HCT116 (cell line): ENCODE results near the gene GSTA4. TPM values are rescaled to one million over a fixed set of nuclear protein-coding genes. Genes with fewer than 3 reads are reported as not detected.

ENCODE experiments used
- ATAC-seq: fragments of 200-7000 bp; cut with Tn5 transposase; 2 replicates; pipeline ENCODE4 v1.9.1; 2020; ENCODE audit warnings: mild to moderate bottlenecking, moderate library complexity
- BruUV-seq: library from RNA; stranded (reverse); fragments of 400-500 nt; replicated peaks from 2 replicates; lab custom pipeline; 2021; lab: Mats Ljungman, UMichigan
- CTCF ChIA-PET: fragments of 300-600 bp; sonication (Branson Sonifier 250); formaldehyde crosslinking; loops from one replicate; lab custom pipeline; 2021; ENCODE audit warnings: antibody characterized with exemption; lab: Charles Lee
- POLR2A ChIA-PET: fragments of 300-600, 350-600 bp; sonication (Branson Sonifier 250); formaldehyde crosslinking; loops from one replicate; lab custom pipeline; 2021; ENCODE audit warnings: antibody characterized with exemption; lab: Charles Lee
- RAD21 ChIA-PET, 2 experiments: fragments of 300-600 bp; sonication (Branson Sonifier 250); formaldehyde crosslinking; loops; one replicate each; lab custom pipeline; 2023; ENCODE audit warnings: low total read pairs in 2 of 2; ENCODE audit not compliant: uncharacterized antibody in 2 of 2, unreplicated experiment in 2 of 2, low non-redundant PET in 1 of 2; lab: Charles Lee
- DNase-seq: peaks from one replicate; pipeline ENCODE4 v3.0.0-alpha.2; 2010; ENCODE audit warnings: low read depth, low spot score
- H2AFZ ChIP-seq: fragments of 200-600 bp; shearing (Covaris generic), sonication (generic); 2 replicates; pipeline ENCODE4 v1.6.1; 2017; ENCODE audit warnings: low read depth, mixed run types, mixed read lengths, antibody characterized with exemption, low read length; ENCODE audit not compliant: poor library complexity, severe bottlenecking
- H3K27ac ChIP-seq: 2 replicates; pipeline ENCODE4 v1.5.1; 2012; ENCODE audit warnings: low read depth, low read length
- H3K27me3 ChIP-seq: fragments of 200-600 bp; sonication (generic); 2 replicates; pipeline ENCODE4 v1.6.1; 2016; ENCODE audit warnings: mixed run types, low read length, mixed read lengths; ENCODE audit not compliant: insufficient read depth
- H3K36me3 ChIP-seq, 2 experiments: fragments of 200-500 bp in 1 of 2; fragments of 200-600 bp in 1 of 2; sonication (Bioruptor generic) in 1 of 2; sonication (generic) in 1 of 2; 2 replicates each; pipeline versions ENCODE4 v1.5.1 to v1.6.1; 2014 to 2016; ENCODE audit warnings: low read length in 2 of 2, inconsistent platforms in 1 of 2, mixed read lengths in 1 of 2, mixed run types in 1 of 2; ENCODE audit not compliant: insufficient read depth in 2 of 2, control insufficient read depth in 1 of 2
- H3K4me1 ChIP-seq, 2 experiments: fragments of 200-600 bp in 1 of 2; sonication (generic) in 1 of 2; 2 replicates each; pipeline versions ENCODE4 v1.5.1 to v1.6.1; 2012 to 2017; ENCODE audit warnings: low read length in 2 of 2, inconsistent platforms in 1 of 2, mild to moderate bottlenecking in 1 of 2, mixed read lengths in 1 of 2, mixed run types in 1 of 2, moderate library complexity in 1 of 2; ENCODE audit not compliant: insufficient read depth in 2 of 2, control insufficient read depth in 1 of 2
- H3K4me2 ChIP-seq: fragments of 200-600 bp; sonication (generic); 2 replicates; pipeline ENCODE4 v1.6.1; 2017; ENCODE audit warnings: mixed run types, low read length, mixed read lengths
- H3K4me3 ChIP-seq, 2 experiments: fragments of 200-600 bp in 1 of 2; sonication (generic) in 1 of 2; replicated peaks in 1 of 2; 2 replicates each; pipeline ENCODE4 v1.5.1; 2011 to 2016; ENCODE audit warnings: low read length in 2 of 2, control low read depth in 1 of 2, low read depth in 1 of 2, mild to moderate bottlenecking in 1 of 2, mixed read lengths in 1 of 2, mixed run types in 1 of 2
- H3K79me2 ChIP-seq: fragments of 200-600 bp; sonication (generic); 2 replicates; pipeline ENCODE4 v1.6.1; 2017; ENCODE audit warnings: mild to moderate bottlenecking, mixed run types, low read length, moderate library complexity, mixed read lengths; ENCODE audit not compliant: insufficient read depth
- H3K9ac ChIP-seq: fragments of 200-600 bp; sonication (generic); 2 replicates; pipeline ENCODE4 v1.6.1; 2016; ENCODE audit warnings: low read length, mixed read lengths
- H3K9me2 ChIP-seq: fragments of 200-600 bp; sonication (generic), shearing (Covaris generic); 2 replicates; pipeline ENCODE4 v1.6.1; 2017; ENCODE audit warnings: mixed run types, mild to moderate bottlenecking, moderate library complexity; ENCODE audit not compliant: insufficient read depth
- H3K9me3 ChIP-seq, 2 experiments: fragments of 200-500 bp in 1 of 2; fragments of 200-600 bp in 1 of 2; sonication (Bioruptor generic) in 1 of 2; sonication (generic) in 1 of 2; 2 replicates each; pipeline ENCODE4 v1.6.1; 2014 to 2017; ENCODE audit warnings: low read length in 2 of 2, mixed read lengths in 2 of 2, inconsistent platforms in 1 of 2, low read depth in 1 of 2, mild to moderate bottlenecking in 1 of 2, mixed run types in 1 of 2, moderate library complexity in 1 of 2; ENCODE audit not compliant: control insufficient read depth in 1 of 2, insufficient read depth in 1 of 2
- H4K20me1 ChIP-seq: fragments of 200-600 bp; sonication (generic), shearing (Covaris generic); 2 replicates; pipeline ENCODE4 v1.6.1; 2017; ENCODE audit warnings: mixed run types, mild to moderate bottlenecking, moderate library complexity; ENCODE audit not compliant: insufficient read depth
- CBX3 ChIP-seq: IDR thresholded peaks from 2 replicates; pipeline ENCODE4 v1.6.1; 2012; ENCODE audit warnings: low read depth
- ELF1 ChIP-seq: IDR thresholded peaks from 2 replicates; pipeline ENCODE4 v1.6.1; 2012; ENCODE audit warnings: low read depth, borderline replicate concordance
- EZH2phosphoT487 ChIP-seq: fragments of 200-600 bp; IDR thresholded peaks from 2 replicates; pipeline ENCODE4 v1.6.1; 2018; ENCODE audit warnings: antibody characterized with exemption, borderline replicate concordance
- JUND ChIP-seq: IDR thresholded peaks from 2 replicates; pipeline ENCODE4 v1.6.1; 2012
- RAD21 ChIP-seq: IDR thresholded peaks from 2 replicates; pipeline ENCODE4 v1.6.1; 2012; ENCODE audit warnings: low read depth, mild to moderate bottlenecking
- TCF7L2 ChIP-seq: IDR thresholded peaks from 2 replicates; pipeline ENCODE4 v1.7.0; 2011; ENCODE audit warnings: borderline replicate concordance, inconsistent platforms; ENCODE audit not compliant: insufficient read depth, insufficient read length; ENCODE audit errors: extremely low read depth
- YY1 ChIP-seq: IDR thresholded peaks from 2 replicates; pipeline ENCODE4 v1.6.1; 2011; ENCODE audit warnings: low read length, low read depth, moderate library complexity, mild to moderate bottlenecking; ENCODE audit not compliant: insufficient replicate concordance; ENCODE audit errors: extremely low read depth
- ZFX ChIP-seq: fragments of 450-650 bp; IDR thresholded peaks from 2 replicates; pipeline ENCODE4 v1.6.1; 2017
- ZNF274 ChIP-seq: fragments of 200-500 bp; sonication (Bioruptor generic); IDR thresholded peaks from 2 replicates; pipeline ENCODE4 v1.6.1; 2014; ENCODE audit warnings: mild to moderate bottlenecking, low read depth, low read length, inconsistent platforms
- intact Hi-C: fragments of 100-400 bp; cut with micrococcal nuclease; formaldehyde crosslinking; loops from 2 replicates; pipeline ENCODE4 v1.10.0; 2022
- total RNA-seq: library from RNA; stranded (reverse); gene quantifications from one replicate; pipeline ENCODE4 v1.2.1, GENCODE V29; 2021; ENCODE audit not compliant: unreplicated experiment
- TF ChIP-seq, protein P1 (sequence below): IDR thresholded peaks from 2 replicates; pipeline ENCODE4 v1.6.1; 2011; ENCODE audit warnings: mild to moderate bottlenecking, low read length, moderate library complexity; ENCODE audit not compliant: insufficient replicate concordance; ENCODE audit errors: extremely low read depth
- TF ChIP-seq, protein P2 (sequence below): IDR thresholded peaks from 2 replicates; pipeline ENCODE4 v1.6.1; 2012; ENCODE audit warnings: low read depth
- TF ChIP-seq, protein P3 (sequence below): IDR thresholded peaks from 2 replicates; pipeline ENCODE4 v1.6.1; 2012
- TF ChIP-seq, protein P4 (sequence below): IDR thresholded peaks from 2 replicates; pipeline ENCODE4 v1.6.1; 2012
- TF ChIP-seq, protein P5 (sequence below), 3 experiments: fragments of 200-600 bp in 1 of 3; sonication (generic) in 1 of 3; IDR thresholded peaks in 2 of 3; conservative IDR thresholded peaks in 1 of 3; 2 replicates each; pipeline ENCODE4 v1.5.1; 2012 to 2017; ENCODE audit warnings: low read depth in 2 of 3, low read length in 2 of 3, antibody characterized with exemption in 1 of 3, borderline replicate concordance in 1 of 3, control low read depth in 1 of 3, mild to moderate bottlenecking in 1 of 3, mixed read lengths in 1 of 3, mixed run types in 1 of 3, moderate library complexity in 1 of 3; ENCODE audit not compliant: insufficient read depth in 1 of 3

Gene GSTA4
- total RNA-seq, 1 experiment from 2014 or later = 2.2 TPM

DNA sequence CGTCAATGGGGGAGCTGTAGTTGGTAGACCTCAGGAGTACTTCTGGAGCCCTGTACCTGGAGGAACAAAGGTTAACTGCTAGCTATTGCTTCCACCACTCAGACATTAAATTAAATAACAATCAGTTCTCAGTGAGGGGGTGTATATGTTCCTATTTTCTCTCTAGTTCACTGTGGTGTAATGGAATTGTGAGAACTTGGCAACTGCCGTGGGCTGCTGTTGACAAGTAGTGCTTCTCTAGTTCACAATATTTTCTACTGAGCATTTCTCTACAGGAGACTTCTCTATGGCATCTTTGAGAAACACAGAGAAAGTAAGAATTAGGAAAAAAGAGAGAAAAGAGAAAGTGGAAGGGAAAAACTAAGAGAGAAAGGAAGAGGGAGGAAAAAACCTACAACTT, 23.4 kb upstream of the GSTA4 start (continued):
- TF ChIP-seq, protein P1, sequence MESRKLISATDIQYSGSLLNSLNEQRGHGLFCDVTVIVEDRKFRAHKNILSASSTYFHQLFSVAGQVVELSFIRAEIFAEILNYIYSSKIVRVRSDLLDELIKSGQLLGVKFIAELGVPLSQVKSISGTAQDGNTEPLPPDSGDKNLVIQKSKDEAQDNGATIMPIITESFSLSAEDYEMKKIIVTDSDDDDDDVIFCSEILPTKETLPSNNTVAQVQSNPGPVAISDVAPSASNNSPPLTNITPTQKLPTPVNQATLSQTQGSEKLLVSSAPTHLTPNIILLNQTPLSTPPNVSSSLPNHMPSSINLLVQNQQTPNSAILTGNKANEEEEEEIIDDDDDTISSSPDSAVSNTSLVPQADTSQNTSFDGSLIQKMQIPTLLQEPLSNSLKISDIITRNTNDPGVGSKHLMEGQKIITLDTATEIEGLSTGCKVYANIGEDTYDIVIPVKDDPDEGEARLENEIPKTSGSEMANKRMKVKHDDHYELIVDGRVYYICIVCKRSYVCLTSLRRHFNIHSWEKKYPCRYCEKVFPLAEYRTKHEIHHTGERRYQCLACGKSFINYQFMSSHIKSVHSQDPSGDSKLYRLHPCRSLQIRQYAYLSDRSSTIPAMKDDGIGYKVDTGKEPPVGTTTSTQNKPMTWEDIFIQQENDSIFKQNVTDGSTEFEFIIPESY = no peak
- TF ChIP-seq TCF7L2 = no peak
- TF ChIP-seq EZH2phosphoT487 = no peak

DNA sequence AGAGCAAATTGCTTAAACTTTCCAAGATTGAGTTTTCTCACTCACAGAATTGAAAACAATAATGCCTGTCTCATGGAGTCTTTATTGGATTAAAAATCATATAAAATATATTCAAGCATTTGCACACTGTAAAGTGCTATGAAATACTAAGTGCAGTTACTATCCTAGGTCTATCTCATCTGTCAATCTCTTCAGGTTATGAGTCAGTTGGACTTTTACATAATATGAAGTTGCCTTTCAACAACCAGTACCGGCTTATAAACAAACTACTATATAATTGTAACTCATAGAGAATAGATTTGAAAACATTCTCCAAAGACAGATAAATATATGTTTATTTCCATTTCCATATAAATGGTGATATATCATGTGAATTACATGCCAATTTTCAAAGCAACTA, 20.4 kb upstream of the GSTA4 start:
- Histone ChIP-seq H3K4me2 (no peak overlapping the region), H3K36me3 (peaks cover 0 to 16% of the 10 kb centered on the region in 2 experiments; a peak in 2 of 4 replicates), H3K4me3 (no peak overlapping the region), H3K9ac (no peak overlapping the region), H2AFZ (no peak overlapping the region), H4K20me1 (no peaks in the 10 kb centered on the region), H3K79me2 (no peaks in the 10 kb centered on the region), H3K9me2 (no peaks in the 10 kb centered on the region), H3K27me3 (no peaks in the 10 kb centered on the region), H3K27ac (no peak overlapping the region), H3K4me1 (no peaks in the 10 kb centered on the region), H3K9me3 (no peaks in the 10 kb centered on the region)
- ATAC-seq (no peak), DNase-seq (no peak)
- no TSS peak for BruUV-seq
- POLR2A ChIA-PET = no interaction called here
- CTCF ChIA-PET = no interaction called here
- intact Hi-C loops = no loop called here
- RAD21 ChIA-PET = no interaction called here
- TF ChIP-seq YY1 (no peak), RAD21 (no peak), JUND (no peak), ELF1 (no peak), ZNF274 (no peak), CBX3 (no peak), ZFX (no peak)
- TF ChIP-seq, protein P2, sequence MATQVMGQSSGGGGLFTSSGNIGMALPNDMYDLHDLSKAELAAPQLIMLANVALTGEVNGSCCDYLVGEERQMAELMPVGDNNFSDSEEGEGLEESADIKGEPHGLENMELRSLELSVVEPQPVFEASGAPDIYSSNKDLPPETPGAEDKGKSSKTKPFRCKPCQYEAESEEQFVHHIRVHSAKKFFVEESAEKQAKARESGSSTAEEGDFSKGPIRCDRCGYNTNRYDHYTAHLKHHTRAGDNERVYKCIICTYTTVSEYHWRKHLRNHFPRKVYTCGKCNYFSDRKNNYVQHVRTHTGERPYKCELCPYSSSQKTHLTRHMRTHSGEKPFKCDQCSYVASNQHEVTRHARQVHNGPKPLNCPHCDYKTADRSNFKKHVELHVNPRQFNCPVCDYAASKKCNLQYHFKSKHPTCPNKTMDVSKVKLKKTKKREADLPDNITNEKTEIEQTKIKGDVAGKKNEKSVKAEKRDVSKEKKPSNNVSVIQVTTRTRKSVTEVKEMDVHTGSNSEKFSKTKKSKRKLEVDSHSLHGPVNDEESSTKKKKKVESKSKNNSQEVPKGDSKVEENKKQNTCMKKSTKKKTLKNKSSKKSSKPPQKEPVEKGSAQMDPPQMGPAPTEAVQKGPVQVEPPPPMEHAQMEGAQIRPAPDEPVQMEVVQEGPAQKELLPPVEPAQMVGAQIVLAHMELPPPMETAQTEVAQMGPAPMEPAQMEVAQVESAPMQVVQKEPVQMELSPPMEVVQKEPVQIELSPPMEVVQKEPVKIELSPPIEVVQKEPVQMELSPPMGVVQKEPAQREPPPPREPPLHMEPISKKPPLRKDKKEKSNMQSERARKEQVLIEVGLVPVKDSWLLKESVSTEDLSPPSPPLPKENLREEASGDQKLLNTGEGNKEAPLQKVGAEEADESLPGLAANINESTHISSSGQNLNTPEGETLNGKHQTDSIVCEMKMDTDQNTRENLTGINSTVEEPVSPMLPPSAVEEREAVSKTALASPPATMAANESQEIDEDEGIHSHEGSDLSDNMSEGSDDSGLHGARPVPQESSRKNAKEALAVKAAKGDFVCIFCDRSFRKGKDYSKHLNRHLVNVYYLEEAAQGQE = no peak
- TF ChIP-seq, protein P3, sequence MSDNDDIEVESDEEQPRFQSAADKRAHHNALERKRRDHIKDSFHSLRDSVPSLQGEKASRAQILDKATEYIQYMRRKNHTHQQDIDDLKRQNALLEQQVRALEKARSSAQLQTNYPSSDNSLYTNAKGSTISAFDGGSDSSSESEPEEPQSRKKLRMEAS = no peak
- TF ChIP-seq, protein P4, sequence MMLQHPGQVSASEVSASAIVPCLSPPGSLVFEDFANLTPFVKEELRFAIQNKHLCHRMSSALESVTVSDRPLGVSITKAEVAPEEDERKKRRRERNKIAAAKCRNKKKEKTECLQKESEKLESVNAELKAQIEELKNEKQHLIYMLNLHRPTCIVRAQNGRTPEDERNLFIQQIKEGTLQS = no peak
- TF ChIP-seq, protein P1 = no peak
- TF ChIP-seq, protein P5, sequence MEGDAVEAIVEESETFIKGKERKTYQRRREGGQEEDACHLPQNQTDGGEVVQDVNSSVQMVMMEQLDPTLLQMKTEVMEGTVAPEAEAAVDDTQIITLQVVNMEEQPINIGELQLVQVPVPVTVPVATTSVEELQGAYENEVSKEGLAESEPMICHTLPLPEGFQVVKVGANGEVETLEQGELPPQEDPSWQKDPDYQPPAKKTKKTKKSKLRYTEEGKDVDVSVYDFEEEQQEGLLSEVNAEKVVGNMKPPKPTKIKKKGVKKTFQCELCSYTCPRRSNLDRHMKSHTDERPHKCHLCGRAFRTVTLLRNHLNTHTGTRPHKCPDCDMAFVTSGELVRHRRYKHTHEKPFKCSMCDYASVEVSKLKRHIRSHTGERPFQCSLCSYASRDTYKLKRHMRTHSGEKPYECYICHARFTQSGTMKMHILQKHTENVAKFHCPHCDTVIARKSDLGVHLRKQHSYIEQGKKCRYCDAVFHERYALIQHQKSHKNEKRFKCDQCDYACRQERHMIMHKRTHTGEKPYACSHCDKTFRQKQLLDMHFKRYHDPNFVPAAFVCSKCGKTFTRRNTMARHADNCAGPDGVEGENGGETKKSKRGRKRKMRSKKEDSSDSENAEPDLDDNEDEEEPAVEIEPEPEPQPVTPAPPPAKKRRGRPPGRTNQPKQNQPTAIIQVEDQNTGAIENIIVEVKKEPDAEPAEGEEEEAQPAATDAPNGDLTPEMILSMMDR (IDR thresholded peaks at IDR 0.05 in 2 of 3, conservative IDR thresholded peaks at IDR 0.05 in 1 of 3; ENCODE audit: borderline replicate concordance in 1 of 3, insufficient read depth in 1 of 3, low read depth in 2 of 3, low read length in 2 of 3) = no peak
